ENCODE measurements around the gene FBXO45. TPM values are rescaled to one million over a fixed set of nuclear protein-coding genes. Genes with fewer than 3 reads are reported as not detected.

FBXO45 gene
- total and polyA plus RNA-seq, 7 experiments from 2014 or later: 1.2 to 15.9 (median 5.0) TPM

DNA sequence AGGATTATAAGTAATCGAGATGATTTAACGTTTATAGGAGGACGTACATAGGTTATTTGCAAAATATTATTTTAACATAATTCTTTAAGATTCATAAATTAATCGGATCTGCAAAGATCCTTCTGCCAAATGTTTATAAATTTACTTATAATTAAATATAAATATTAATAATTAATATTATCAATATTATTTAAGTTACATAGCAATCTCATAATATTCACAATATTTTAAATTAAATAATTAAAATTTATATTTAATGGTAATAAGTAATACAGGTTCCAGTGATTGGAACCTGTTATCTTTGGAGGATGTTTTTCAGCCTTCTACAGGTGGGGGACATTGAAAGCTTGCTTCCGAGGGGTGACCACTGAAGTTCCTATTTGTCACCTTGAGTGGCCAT, 16.2 kb upstream of the FBXO45 start:
- CTCF ChIA-PET: no interaction called here

DNA sequence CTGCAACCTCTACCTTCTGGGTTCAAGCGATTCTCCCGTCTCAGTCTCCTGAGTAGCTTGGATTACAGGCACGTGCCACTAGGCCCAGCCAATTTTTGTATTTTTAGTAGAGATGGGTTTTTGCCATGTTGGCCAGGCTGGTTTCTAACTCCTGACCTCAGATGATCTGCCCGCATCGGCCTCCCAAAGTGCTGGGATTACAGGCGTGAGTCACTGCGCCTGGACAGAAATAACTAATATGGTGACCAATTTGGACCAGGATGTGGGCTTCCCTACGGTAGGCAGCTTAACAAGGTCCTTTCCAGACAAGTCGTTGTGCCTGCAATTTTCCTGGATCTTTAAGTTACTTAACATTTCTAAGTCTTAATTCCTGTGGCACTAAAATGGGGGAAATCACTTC, 14.9 kb upstream of the FBXO45 start:
- Mint-ChIP-seq H3K4me3 (no peak overlapping the region), H3K4me1 (peaks cover 0 to 11% (median 6%) of the 10 kb centered on the region in 7 donors), H3K27ac (peak overlapping the region in 1 of 9 donors; percentile 31), H3K36me3 (peaks cover 0 to 30% (median 4%) of the 10 kb centered on the region in 5 donors), H3K9me3 (peaks cover 0 to 15% (median 5%) of the 10 kb centered on the region in 11 donors), H3K27me3 (no peaks in the 10 kb centered on the region)
- Histone ChIP-seq H3K4me1 (ENCODE audit: control insufficient read depth in 2 of 2, insufficient read depth in 2 of 2, low read length in 2 of 2) (no peaks in the 10 kb centered on the region), H3K36me3 (ENCODE audit: control insufficient read depth in 2 of 3, insufficient read depth in 3 of 3, low read length in 3 of 3) (peaks cover 0 to 6% (median 0%) of the 10 kb centered on the region in 3 experiments), H3K9me3 (ENCODE audit: control insufficient read depth in 2 of 3, low read length in 3 of 3) (peaks cover 0 to 6% (median 0%) of the 10 kb centered on the region in 3 experiments), H3K27ac (ENCODE audit: low read depth, low read length) (no peak overlapping the region), H3K4me3 (ENCODE audit: low read length) (no peak overlapping the region), H3K27me3 (ENCODE audit: control insufficient read depth in 2 of 2, insufficient read depth in 2 of 2, low read length in 2 of 2) (no peaks in the 10 kb centered on the region)
- intact Hi-C loops (cut with micrococcal nuclease): no loop called here
- DNase-seq (no peak), ATAC-seq (no peak)
- ChIA-PET POLR2A (no interaction called here), CTCF (no interaction called here)

More for the DNA sequence above, 16.2 kb upstream of the FBXO45 start:
- ATAC-seq: no peak
- Mint-ChIP-seq H3K27ac (no peak overlapping the region), H3K27me3 (peaks cover 0 to 3% (median 0%) of the 10 kb centered on the region in 5 donors), H3K36me3 (peaks cover 5 to 35% (median 11%) of the 10 kb centered on the region in 5 donors), H3K9me3 (peaks cover 0 to 21% (median 7%) of the 10 kb centered on the region in 11 donors), H3K4me3 (no peak overlapping the region), H3K4me1 (peaks cover 0 to 8% (median 5%) of the 10 kb centered on the region in 7 donors)
- Histone ChIP-seq H3K4me1 (ENCODE audit: control insufficient read depth in 2 of 2, insufficient read depth in 2 of 2, low read length in 2 of 2) (no peaks in the 10 kb centered on the region), H3K36me3 (ENCODE audit: control insufficient read depth in 2 of 3, insufficient read depth in 3 of 3, low read length in 3 of 3) (peaks cover 0 to 5% (median 0%) of the 10 kb centered on the region in 3 experiments), H3K9me3 (ENCODE audit: control insufficient read depth in 2 of 3, low read length in 3 of 3) (peaks cover 0 to 6% (median 0%) of the 10 kb centered on the region in 3 experiments), H3K27me3 (ENCODE audit: control insufficient read depth in 2 of 2, insufficient read depth in 2 of 2, low read length in 2 of 2) (no peaks in the 10 kb centered on the region), H3K4me3 (ENCODE audit: low read length) (no peak overlapping the region), H3K27ac (ENCODE audit: low read depth, low read length) (no peak overlapping the region)
- intact Hi-C loops (cut with micrococcal nuclease): no loop called here
- POLR2A ChIA-PET: interaction anchor here (1.0 kb wide), 1 partner anchor 24 kb away, joined by 3 read pairs; no protein-coding TSS in a partner anchor
- no peak for DNase-seq

DNA sequence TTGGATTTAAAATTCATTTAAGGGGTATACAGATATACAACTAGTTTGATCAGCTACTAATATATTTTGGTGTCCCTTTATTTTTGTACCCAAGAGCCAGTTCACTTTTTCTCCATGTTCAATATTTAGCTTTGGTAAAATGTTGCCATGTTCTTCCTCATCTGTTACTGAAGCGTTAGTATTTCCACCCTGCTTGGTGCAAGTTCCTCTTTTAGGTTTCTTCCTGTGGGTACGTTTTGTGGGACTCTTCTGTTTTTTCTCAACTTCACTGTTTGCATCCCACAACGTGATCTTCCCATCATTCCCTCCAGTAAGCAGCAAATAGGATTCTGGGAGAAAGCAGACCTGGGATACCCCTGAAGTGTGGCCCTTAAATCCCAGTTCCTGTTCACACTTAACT, 14.3 kb upstream of the FBXO45 start:
- Histone ChIP-seq H3K4me3 (ENCODE audit: low read length) (no peak overlapping the region), H3K9me3 (ENCODE audit: control insufficient read depth in 2 of 3, low read length in 3 of 3) (peaks cover 0 to 4% (median 0%) of the 10 kb centered on the region in 3 experiments), H3K27me3 (ENCODE audit: control insufficient read depth in 2 of 2, insufficient read depth in 2 of 2, low read length in 2 of 2) (no peaks in the 10 kb centered on the region), H3K27ac (ENCODE audit: low read depth, low read length) (no peak overlapping the region), H3K36me3 (ENCODE audit: control insufficient read depth in 2 of 3, insufficient read depth in 3 of 3, low read length in 3 of 3) (peaks cover 0 to 13% (median 0%) of the 10 kb centered on the region in 3 experiments), H3K4me1 (ENCODE audit: control insufficient read depth in 2 of 2, insufficient read depth in 2 of 2, low read length in 2 of 2) (no peaks in the 10 kb centered on the region)
- peaks cover 0 to 13% (median 4%) of the 10 kb centered on the region in 11 donors for H3K9me3 Mint-ChIP-seq
- POLR2A ChIA-PET: no interaction called here
- H3K4me1 Mint-ChIP-seq: peaks cover 0 to 15% (median 6%) of the 10 kb centered on the region in 7 donors
- peaks cover 0 to 32% (median 4%) of the 10 kb centered on the region in 5 donors for H3K36me3 Mint-ChIP-seq
- intact Hi-C loops (cut with micrococcal nuclease): no loop called here
- DNase-seq: no peak
- H3K27me3 Mint-ChIP-seq: no peaks in the 10 kb centered on the region
- H3K4me3 Mint-ChIP-seq: no peak overlapping the region
- CTCF ChIA-PET: interaction anchor here (1.8 kb wide), 1 partner anchor 131 kb away, joined by 5 read pairs; no protein-coding TSS in a partner anchor
- ATAC-seq: no peak
- peak overlapping the region in 2 of 9 donors; percentile 47 to 48 for H3K27ac Mint-ChIP-seq

DNA sequence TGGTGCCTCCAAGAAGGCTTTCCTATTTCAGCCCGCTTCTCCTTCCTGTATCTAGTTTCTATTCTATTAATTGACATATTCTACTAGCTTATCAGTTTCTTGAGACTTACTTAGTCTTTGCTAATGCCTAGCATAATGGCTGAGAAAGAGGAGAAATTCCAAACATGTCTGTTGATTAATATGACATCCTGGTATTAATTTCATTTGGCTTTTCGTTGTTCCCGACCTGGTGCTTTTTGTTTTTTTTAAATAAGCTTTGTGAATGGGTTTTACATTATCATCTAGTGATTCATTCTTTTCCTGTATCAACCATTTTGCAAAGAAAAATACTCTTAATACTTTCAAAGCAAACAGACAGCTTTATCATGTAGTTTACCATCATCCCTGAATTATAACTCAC, 13.2 kb upstream of the FBXO45 start:
- Mint-ChIP-seq H3K27ac (no peak overlapping the region), H3K27me3 (no peaks in the 10 kb centered on the region)
- CTCF ChIA-PET: interaction anchor here (1.8 kb wide), 1 partner anchor 130 kb away, joined by 5 read pairs; no protein-coding TSS in a partner anchor

DNA sequence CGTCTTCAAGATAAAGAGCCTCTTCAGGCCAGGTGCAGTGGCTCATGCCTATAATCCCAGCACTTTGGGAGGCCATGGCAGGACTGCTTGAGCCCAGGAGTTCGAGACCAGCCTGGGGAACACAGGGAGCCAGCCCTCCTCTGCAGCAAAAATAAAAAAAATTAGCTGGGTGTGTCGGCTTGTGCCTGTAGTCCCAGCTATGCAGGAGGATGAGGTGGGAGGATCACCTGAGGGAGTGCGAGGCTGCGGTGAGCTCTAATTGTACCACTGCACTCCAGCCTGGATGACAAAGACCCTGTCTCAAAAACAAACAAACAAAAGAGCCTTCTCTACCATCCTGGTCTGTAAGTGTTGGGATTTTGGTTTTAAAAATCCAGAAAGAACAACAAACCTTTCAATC, 11.2 kb upstream of the FBXO45 start:
- no peak overlapping the region for H3K27ac Mint-ChIP-seq
- H3K27me3 ChIP-seq (ENCODE audit: control insufficient read depth in 2 of 2, insufficient read depth in 2 of 2, low read length in 2 of 2): no peaks in the 10 kb centered on the region
- no peak overlapping the region for H3K27ac ChIP-seq (ENCODE audit: low read depth, low read length)
- H3K36me3 ChIP-seq (ENCODE audit: control insufficient read depth in 2 of 3, insufficient read depth in 3 of 3, low read length in 3 of 3): peaks cover 0 to 23% (median 0%) of the 10 kb centered on the region in 3 experiments
- ChIA-PET POLR2A (no interaction called here), CTCF (no interaction called here)
- peaks cover 0 to 25% (median 4%) of the 10 kb centered on the region in 5 donors for H3K36me3 Mint-ChIP-seq
- no peak overlapping the region for H3K4me3 ChIP-seq (ENCODE audit: low read length)
- no peaks in the 10 kb centered on the region for H3K27me3 Mint-ChIP-seq
- H3K9me3 ChIP-seq (ENCODE audit: control insufficient read depth in 2 of 3, low read length in 3 of 3): no peaks in the 10 kb centered on the region
- intact Hi-C loops (cut with micrococcal nuclease): no loop called here
- H3K4me1 ChIP-seq (ENCODE audit: control insufficient read depth in 2 of 2, insufficient read depth in 2 of 2, low read length in 2 of 2): no peaks in the 10 kb centered on the region
- H3K4me1 Mint-ChIP-seq: peaks cover 6 to 36% (median 17%) of the 10 kb centered on the region in 7 donors
- no peak for DNase-seq
- H3K9me3 Mint-ChIP-seq: no peaks in the 10 kb centered on the region
- ATAC-seq: no peak
- H3K4me3 Mint-ChIP-seq: no peak overlapping the region

More for the DNA sequence above, 13.2 kb upstream of the FBXO45 start:
- H3K4me1 Mint-ChIP-seq: peaks cover 6 to 26% (median 15%) of the 10 kb centered on the region in 7 donors
- H3K4me3 Mint-ChIP-seq: no peak overlapping the region
- H3K9me3 ChIP-seq (ENCODE audit: control insufficient read depth in 2 of 3, low read length in 3 of 3): no peaks in the 10 kb centered on the region
- POLR2A ChIA-PET: interaction anchor here (0.6 to 0.8 kb wide), 2 partner anchors 336 to 504 kb away, joined by 3 to 4 read pairs; no protein-coding TSS in a partner anchor
- no peaks in the 10 kb centered on the region for H3K4me1 ChIP-seq (ENCODE audit: control insufficient read depth in 2 of 2, insufficient read depth in 2 of 2, low read length in 2 of 2)
- DNase-seq (no peak), ATAC-seq (no peak)
- intact Hi-C loops (cut with micrococcal nuclease): no loop called here
- no peak overlapping the region for H3K27ac ChIP-seq (ENCODE audit: low read depth, low read length)
- H3K27me3 ChIP-seq (ENCODE audit: control insufficient read depth in 2 of 2, insufficient read depth in 2 of 2, low read length in 2 of 2): no peaks in the 10 kb centered on the region
- peaks cover 0 to 4% (median 0%) of the 10 kb centered on the region in 11 donors for H3K9me3 Mint-ChIP-seq
- no peak overlapping the region for H3K4me3 ChIP-seq (ENCODE audit: low read length)
- H3K36me3 ChIP-seq (ENCODE audit: control insufficient read depth in 2 of 3, insufficient read depth in 3 of 3, low read length in 3 of 3): peaks cover 0 to 16% (median 0%) of the 10 kb centered on the region in 3 experiments
- H3K36me3 Mint-ChIP-seq: peaks cover 0 to 29% (median 4%) of the 10 kb centered on the region in 5 donors

DNA sequence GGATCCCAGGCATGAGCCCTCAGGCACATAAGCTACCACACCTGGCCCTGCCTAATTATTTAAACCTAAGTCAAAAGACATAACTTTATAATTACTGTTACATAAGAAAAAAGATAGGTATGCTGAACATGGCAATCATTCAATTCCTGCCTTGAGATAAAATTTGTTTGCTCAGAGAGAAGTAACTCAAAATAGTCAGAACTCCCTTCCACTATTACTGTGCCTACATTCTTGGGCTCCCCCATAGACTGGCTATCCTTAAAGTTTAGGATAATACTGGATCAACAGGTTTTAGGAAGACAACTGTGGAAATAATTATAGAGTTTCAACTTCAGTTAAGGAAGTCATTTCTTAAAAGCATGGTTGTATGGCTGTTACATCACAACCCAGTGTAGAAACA, 10.0 kb upstream of the FBXO45 start:
- intact Hi-C loops (cut with micrococcal nuclease): no loop called here
- CTCF ChIA-PET: no interaction called here
- no peak overlapping the region for H3K27ac Mint-ChIP-seq
- H3K4me1 Mint-ChIP-seq: peaks cover 11 to 41% (median 21%) of the 10 kb centered on the region in 7 donors
- no peaks in the 10 kb centered on the region for H3K27me3 Mint-ChIP-seq
- H3K27me3 ChIP-seq (ENCODE audit: control insufficient read depth in 2 of 2, insufficient read depth in 2 of 2, low read length in 2 of 2): no peaks in the 10 kb centered on the region
- DNase-seq (no peak), ATAC-seq (no peak)
- no peak overlapping the region for H3K27ac ChIP-seq (ENCODE audit: low read depth, low read length)
- peaks cover 0 to 22% (median 0%) of the 10 kb centered on the region in 3 experiments for H3K36me3 ChIP-seq (ENCODE audit: control insufficient read depth in 2 of 3, insufficient read depth in 3 of 3, low read length in 3 of 3)
- no peaks in the 10 kb centered on the region for H3K9me3 Mint-ChIP-seq
- POLR2A ChIA-PET: no interaction called here
- peaks cover 4 to 28% (median 4%) of the 10 kb centered on the region in 5 donors for H3K36me3 Mint-ChIP-seq
- no peak overlapping the region for H3K4me3 Mint-ChIP-seq
- H3K9me3 ChIP-seq (ENCODE audit: control insufficient read depth in 2 of 3, low read length in 3 of 3): no peaks in the 10 kb centered on the region
- no peaks in the 10 kb centered on the region for H3K4me1 ChIP-seq (ENCODE audit: control insufficient read depth in 2 of 2, insufficient read depth in 2 of 2, low read length in 2 of 2)
- H3K4me3 ChIP-seq (ENCODE audit: low read length): no peak overlapping the region

DNA sequence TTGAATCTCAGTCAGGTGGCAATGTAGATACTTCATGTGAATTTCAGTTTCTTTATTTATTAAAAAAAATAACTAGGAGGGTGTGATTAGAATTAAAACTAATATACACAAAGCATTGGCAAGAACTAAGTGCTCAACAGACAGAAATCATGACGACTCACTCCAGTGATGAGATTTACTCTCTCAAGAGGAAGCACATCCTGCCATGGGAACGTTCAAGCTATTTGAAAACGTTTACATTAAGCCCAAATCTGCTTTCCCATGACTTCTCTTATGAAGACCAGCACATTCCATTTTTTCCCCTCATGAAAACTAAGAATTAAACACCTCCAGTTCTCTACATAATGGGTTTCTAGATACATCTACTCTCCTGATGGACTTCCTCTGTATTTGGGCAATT, 8.6 kb upstream of the FBXO45 start:
- ChIA-PET POLR2A (no interaction called here), CTCF (no interaction called here)
- Histone ChIP-seq H3K36me3 (ENCODE audit: control insufficient read depth in 2 of 3, insufficient read depth in 3 of 3, low read length in 3 of 3) (peaks cover 0 to 18% (median 0%) of the 10 kb centered on the region in 3 experiments), H3K27me3 (ENCODE audit: control insufficient read depth in 2 of 2, insufficient read depth in 2 of 2, low read length in 2 of 2) (no peaks in the 10 kb centered on the region), H3K27ac (ENCODE audit: low read depth, low read length) (no peak overlapping the region), H3K4me1 (ENCODE audit: control insufficient read depth in 2 of 2, insufficient read depth in 2 of 2, low read length in 2 of 2) (peaks cover 0 to 10% of the 10 kb centered on the region in 2 donors), H3K9me3 (ENCODE audit: control insufficient read depth in 2 of 3, low read length in 3 of 3) (no peaks in the 10 kb centered on the region), H3K4me3 (ENCODE audit: low read length) (no peak overlapping the region)
- intact Hi-C loops (cut with micrococcal nuclease): no loop called here
- Mint-ChIP-seq H3K9me3 (no peaks in the 10 kb centered on the region), H3K27ac (peak overlapping the region in 4 of 9 donors; percentile 32 to 78 (median 60)), H3K36me3 (peaks cover 0 to 23% (median 9%) of the 10 kb centered on the region in 5 donors), H3K27me3 (no peaks in the 10 kb centered on the region), H3K4me3 (no peak overlapping the region), H3K4me1 (peaks cover 19 to 52% (median 34%) of the 10 kb centered on the region in 7 donors)
- no peak for ATAC-seq
- DNase-seq: peak in 2 of 9 donors; percentile 3 to 5
